HG02981 (cell line): Measurements from ENCODE around the gene COG5.

Source experiments
- ATAC-seq: cut with Tn5 transposase; IDR thresholded peaks from one replicate; pipeline ENCODE4 v1.9.1; 2021; ENCODE audit warnings: mild to moderate bottlenecking, moderate library complexity; ENCODE audit not compliant: unreplicated experiment

The COG5 gene

DNA sequence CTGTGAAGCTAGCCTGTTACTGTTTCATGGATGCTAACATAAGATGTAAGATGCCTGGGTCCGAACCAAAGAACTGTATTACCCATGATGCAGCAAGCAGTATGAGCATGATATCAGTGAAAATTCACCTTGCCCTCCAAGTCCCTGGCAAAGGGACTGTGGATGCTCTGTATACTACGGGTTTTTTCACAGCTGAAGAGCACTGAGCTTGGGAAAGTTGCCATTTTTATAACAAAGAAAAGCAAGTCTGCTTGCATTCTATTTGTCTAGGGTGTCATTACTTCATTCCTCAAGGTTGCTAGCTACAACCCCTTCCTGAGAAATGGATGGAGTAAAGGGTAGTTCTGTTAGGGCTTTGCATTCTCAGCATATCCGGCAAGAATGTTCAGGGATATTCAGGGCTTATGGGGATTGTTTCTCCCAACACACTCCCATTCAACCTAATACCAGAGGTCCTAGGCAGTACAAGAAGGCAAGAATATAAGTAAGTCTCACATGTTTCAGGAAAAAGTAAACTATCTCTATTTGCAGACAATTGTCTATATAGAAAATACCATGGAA lies 99.0 kb downstream of the COG5 start:
- ATAC-seq, result no peak

GRCh38 chr7:107463139-107464078 lies 100.3 kb downstream of the COG5 start:
- no peak for ATAC-seq

- ATAC-seq, result no peak
These were observed 101.7 kb downstream of the COG5 start for GRCh38 chr7:107461938-107462533.

- ATAC-seq, result no peak
These were observed 110.3 kb downstream of the COG5 start for GRCh38 chr7:107453388-107453787.

DNA sequence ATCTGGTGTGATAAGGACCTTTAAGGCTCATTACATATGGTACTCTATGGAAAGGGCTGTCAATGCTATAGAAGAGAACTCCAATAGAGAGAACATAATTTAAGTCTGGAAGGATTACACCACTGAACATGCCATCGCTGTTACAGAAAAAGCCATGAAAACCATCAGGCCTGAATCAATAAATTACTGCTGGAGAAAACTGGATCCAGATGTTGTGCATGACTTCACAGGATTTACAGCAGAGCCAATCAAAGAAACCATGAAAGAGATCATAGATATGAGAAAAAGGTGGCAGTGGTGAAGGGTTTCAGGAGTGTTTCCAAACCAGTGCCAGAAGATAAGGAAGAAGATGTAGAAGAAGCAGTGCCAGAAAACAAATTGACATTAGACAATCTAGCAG lies 112.8 kb downstream of the COG5 start:
- ATAC-seq, result no peak

GRCh38 chr7:107446988-107447387 lies 116.7 kb downstream of the COG5 start:
- ATAC-seq, result no peak

DNA sequence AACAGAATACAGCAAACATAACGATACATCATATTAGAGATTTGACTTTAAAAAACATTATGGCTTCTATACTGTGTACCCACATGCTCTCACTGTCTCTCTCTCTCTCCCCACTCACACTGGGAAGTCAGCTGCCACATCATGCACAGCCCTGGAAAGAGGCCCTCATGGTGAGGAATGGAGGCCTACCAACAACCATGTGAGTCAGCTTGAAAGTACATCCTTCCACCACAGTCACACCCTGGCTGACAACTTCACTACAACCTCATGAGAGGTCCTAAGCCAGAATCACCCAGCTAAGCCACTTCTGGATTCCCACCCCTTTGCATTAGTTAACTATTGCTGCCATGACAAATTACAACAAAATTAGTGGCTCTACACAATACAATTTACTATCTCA lies 117.2 kb downstream of the COG5 start:
- no peak for ATAC-seq

DNA sequence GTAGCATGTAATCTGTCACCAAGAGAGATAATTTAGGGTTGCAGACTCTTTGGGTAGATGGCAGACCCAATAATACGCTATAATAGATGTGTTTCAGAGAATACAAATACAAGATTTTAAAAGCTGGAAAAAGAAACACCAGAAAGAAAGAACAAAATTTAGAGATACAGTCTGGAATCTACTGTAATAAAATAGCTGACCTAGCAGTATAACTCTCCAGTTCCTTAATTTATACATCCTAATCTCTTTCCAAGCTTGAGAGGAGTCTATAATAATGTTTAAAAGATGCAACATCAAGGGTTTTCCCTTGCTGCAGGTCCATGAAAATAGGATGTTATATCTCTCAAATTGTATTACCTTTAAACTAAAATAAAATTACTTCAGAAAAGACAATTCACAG lies 121.0 kb downstream of the COG5 start:
- no peak for ATAC-seq

- ATAC-seq, result no peak
These were observed 121.9 kb downstream of the COG5 start for GRCh38 chr7:107441581-107442422.

- ATAC-seq, result no peak
These were observed 124.7 kb downstream of the COG5 start for GRCh38 chr7:107439025-107439424.

DNA sequence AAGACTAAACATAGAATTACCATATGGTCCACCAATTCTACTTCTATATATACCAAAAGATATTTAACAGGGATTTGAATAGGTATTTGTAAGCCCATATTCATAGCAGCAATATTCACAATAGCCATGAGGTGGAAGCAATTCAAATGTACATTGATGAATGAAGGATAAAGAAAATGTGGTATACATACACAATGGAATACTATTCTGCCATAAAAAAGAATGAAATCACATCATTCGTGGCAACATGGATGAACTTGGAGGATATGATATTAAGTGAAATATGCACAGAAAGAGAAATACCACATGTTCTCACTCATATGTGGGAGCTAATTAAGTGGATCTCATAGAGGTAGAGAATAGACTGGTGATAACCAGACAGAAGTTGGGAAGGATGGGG lies 128.0 kb downstream of the COG5 start:
- no peak for ATAC-seq

GRCh38 chr7:107432261-107432660 lies 131.5 kb downstream of the COG5 start:
- ATAC-seq, result no peak

DNA sequence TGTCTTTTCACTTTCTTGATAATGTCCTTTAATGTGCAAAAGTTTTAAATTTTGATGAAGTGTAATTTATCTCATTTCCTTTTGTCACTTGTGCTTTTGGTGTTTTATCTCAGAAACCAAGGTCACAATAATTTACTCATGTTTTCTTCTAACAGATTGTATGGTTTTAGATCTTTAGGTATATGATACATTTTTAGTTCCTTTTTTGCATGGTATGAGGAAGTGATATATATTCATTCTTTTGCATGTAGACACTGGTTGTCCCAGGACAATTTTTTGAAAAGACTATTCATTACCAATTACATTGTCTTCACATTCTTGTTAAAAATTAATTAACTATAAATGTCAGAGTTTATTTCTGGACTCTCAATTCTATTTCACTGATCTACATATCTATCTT lies 133.7 kb downstream of the COG5 start:
- ATAC-seq, result no peak

DNA sequence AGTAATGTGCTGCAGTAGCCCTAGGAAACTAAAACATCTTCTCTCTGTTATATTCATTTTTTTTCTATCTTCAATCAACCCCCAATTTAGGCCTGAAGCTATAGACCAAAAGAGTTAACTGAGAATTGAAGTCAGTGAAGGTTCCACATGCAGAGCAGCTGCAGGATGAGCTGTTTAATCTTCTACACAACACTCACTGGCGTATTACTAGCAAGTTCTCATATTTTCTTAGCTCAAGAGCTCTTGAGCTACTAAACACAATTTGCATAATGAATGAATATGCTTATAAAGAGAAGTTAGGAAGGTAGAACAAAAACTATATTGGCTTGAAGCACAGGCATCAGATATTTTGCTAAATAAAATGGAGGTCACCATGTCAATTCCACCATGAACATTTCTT lies 135.1 kb downstream of the COG5 start:
- ATAC-seq, result no peak

GRCh38 chr7:107427462-107427861 lies 136.3 kb downstream of the COG5 start:
- ATAC-seq, result no peak

GRCh38 chr7:107414198-107414597 lies 149.5 kb downstream of the COG5 start:
- no peak for ATAC-seq

- no peak for ATAC-seq
These were observed 155.4 kb downstream of the COG5 start for GRCh38 chr7:107408349-107408748.

DNA sequence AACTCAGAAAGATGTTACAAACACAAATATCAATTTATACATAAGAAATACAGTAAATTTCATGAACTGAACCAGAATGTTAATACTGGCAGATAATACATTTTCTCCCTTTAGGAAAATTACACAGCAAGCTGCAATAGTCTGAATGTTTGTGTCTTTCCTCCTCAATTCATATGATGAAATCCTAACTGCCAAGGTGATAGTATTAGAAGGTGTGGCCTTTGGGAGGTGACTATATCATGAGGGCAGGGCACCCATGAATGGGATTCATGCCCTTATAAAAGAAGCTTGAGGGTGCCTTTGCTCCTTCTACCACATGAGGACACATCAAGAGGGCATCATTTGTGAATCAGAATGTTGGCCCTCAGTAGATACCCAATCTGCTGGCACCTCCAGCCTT lies 158.2 kb downstream of the COG5 start:
- ATAC-seq, result no peak

DNA sequence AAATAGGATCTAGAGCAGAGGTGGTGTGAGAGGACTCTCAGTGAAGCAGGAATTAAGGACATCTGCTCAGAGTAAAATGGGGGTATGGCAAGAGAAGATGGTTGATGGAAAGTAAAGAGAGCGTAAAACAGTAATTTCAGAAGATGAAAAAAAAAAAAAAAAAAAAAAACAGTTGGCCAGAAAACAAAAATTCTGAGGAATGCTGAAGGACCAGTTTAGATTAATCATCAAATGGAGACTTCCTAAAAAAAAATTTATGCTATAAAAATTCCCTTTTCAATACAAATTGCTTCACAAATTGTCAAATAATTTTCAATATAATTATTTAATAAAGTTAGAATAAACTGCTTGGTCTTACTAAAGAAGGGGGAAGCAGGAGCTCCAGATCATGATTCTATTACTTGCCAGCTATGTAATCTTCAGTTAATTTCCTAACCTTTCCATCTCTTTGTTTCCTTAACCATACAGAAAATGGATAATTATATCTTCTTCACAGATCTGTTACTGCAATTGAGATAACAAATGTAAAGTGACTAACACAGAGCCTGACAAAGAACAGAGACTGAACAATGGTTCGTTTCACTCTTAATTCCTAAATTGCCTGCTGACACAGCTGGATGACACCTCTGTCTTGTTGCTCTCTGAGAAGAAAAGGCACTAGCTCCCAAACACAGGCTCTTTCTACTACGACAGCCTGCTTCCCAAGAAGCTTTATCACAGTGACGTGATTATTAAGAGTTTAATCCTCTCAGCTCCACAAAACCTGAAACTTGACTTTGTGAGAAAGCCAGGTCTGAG lies 158.8 kb downstream of the COG5 start:
- ATAC-seq, result no peak

DNA sequence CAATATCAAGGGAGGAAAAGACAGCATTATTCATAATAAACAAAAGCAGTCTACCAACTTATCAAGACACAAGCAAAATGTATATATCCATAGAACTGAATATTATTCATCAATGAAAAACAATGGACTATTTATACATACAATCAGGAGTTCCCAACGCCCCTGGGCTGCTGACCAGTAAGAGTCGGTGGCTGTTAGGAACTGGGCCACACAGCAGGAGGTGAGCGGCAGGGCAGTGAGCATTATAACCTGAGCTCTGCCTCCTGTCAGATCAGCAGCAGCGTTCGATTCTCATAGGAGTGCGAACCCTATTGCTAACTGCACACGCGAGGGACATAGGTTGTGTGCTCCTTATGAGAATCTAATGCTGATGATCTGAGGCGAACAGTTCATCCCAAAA lies 165.6 kb downstream of the COG5 start:
- no peak for ATAC-seq
